ENCODE measurements around the gene CBLL1. TPM values are rescaled to one million over a fixed set of nuclear protein-coding genes. Genes with fewer than 3 reads are reported as not detected.

Gene CBLL1
- total RNA-seq, 1 experiment from 2014 or later = 29.8 TPM

GRCh38 chr7:107754642-107755041 is 10.7 kb downstream of the CBLL1 start:
- Mint-ChIP-seq H3K9me3 (no peaks in the 10 kb centered on the region), H3K4me1 (no peaks in the 10 kb centered on the region), H3K27ac (no peak overlapping the region), H3K36me3 (peaks cover 70% of the 10 kb centered on the region), H3K4me3 (no peak overlapping the region), H3K27me3 (ENCODE audit: low read depth) (no peaks in the 10 kb centered on the region)
- POLR2A ChIA-PET = no interaction called here
- CTCF ChIA-PET = no interaction called here
- no peak for ATAC-seq
- TF ChIP-seq ETV6 (CRISPR knock-in tag; IDR thresholded peaks at IDR 0.05) (no peak), PREB (CRISPR knock-in tag; IDR thresholded peaks at IDR 0.05; ENCODE audit: borderline replicate concordance) (no peak), HMGA2 (CRISPR knock-in tag; IDR thresholded peaks at IDR 0.05) (no peak), ESRRA (CRISPR knock-in tag; IDR thresholded peaks at IDR 0.05; ENCODE audit: borderline replicate concordance) (no peak), ZNF219 (CRISPR knock-in tag; IDR thresholded peaks at IDR 0.05; ENCODE audit: borderline replicate concordance) (no peak), FOXP1 (CRISPR knock-in tag; IDR thresholded peaks at IDR 0.05; ENCODE audit: borderline replicate concordance) (no peak), NR1H2 (CRISPR knock-in tag; IDR thresholded peaks at IDR 0.05) (no peak), SMAD4 (CRISPR knock-in tag; IDR thresholded peaks at IDR 0.05) (no peak), SP1 (CRISPR knock-in tag; conservative IDR thresholded peaks at IDR 0.05) (no peak), ZNF317 (CRISPR knock-in tag; IDR thresholded peaks at IDR 0.05; ENCODE audit: borderline replicate concordance, low read depth) (no peak), KAT7 (CRISPR knock-in tag; IDR thresholded peaks at IDR 0.05; ENCODE audit: borderline replicate concordance) (no peak)
- TF ChIP-seq, protein P1, sequence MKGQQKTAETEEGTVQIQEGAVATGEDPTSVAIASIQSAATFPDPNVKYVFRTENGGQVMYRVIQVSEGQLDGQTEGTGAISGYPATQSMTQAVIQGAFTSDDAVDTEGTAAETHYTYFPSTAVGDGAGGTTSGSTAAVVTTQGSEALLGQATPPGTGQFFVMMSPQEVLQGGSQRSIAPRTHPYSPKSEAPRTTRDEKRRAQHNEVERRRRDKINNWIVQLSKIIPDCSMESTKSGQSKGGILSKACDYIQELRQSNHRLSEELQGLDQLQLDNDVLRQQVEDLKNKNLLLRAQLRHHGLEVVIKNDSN (CRISPR knock-in tag; IDR thresholded peaks at IDR 0.05) = no peak
- TF ChIP-seq, protein P2, sequence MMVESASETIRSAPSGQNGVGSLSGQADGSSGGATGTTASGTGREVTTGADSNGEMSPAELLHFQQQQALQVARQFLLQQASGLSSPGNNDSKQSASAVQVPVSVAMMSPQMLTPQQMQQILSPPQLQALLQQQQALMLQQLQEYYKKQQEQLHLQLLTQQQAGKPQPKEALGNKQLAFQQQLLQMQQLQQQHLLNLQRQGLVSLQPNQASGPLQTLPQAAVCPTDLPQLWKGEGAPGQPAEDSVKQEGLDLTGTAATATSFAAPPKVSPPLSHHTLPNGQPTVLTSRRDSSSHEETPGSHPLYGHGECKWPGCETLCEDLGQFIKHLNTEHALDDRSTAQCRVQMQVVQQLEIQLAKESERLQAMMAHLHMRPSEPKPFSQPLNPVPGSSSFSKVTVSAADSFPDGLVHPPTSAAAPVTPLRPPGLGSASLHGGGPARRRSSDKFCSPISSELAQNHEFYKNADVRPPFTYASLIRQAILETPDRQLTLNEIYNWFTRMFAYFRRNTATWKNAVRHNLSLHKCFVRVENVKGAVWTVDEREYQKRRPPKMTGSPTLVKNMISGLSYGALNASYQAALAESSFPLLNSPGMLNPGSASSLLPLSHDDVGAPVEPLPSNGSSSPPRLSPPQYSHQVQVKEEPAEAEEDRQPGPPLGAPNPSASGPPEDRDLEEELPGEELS (CRISPR knock-in tag; IDR thresholded peaks at IDR 0.05) = no peak
- TF ChIP-seq, protein P3, sequence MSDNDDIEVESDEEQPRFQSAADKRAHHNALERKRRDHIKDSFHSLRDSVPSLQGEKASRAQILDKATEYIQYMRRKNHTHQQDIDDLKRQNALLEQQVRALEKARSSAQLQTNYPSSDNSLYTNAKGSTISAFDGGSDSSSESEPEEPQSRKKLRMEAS (CRISPR knock-in tag; IDR thresholded peaks at IDR 0.05) = no peak
- DNase-seq (ENCODE audit: low spot score) = no peak

DNA sequence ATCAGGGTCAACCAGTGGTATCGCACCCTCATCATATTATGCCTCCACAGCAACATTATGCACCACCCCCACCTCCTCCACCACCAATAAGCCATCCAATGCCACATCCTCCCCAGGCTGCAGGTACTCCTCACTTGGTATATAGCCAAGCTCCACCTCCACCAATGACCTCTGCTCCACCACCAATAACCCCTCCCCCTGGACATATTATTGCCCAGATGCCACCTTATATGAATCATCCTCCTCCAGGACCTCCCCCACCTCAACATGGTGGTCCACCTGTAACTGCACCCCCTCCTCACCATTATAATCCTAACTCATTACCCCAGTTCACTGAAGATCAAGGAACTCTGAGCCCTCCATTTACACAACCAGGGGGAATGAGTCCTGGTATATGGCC is 14.7 kb downstream of the CBLL1 start:
- no peaks in the 10 kb centered on the region for H3K27me3 Mint-ChIP-seq (ENCODE audit: low read depth)
- POLR2A ChIA-PET = no interaction called here
- no peaks in the 10 kb centered on the region for H3K4me1 Mint-ChIP-seq
- DNase-seq (ENCODE audit: low spot score) = no peak
- H3K27ac Mint-ChIP-seq = no peak overlapping the region
- peaks cover 38% of the 10 kb centered on the region for H3K36me3 Mint-ChIP-seq
- CTCF ChIA-PET = no interaction called here
- H3K4me3 Mint-ChIP-seq = no peak overlapping the region
- ATAC-seq = no peak
- no peaks in the 10 kb centered on the region for H3K9me3 Mint-ChIP-seq
- TF ChIP-seq ETV6 (CRISPR knock-in tag; IDR thresholded peaks at IDR 0.05) (no peak), SOX15 (CRISPR knock-in tag; IDR thresholded peaks at IDR 0.05) (no peak), NFYB (CRISPR knock-in tag; conservative IDR thresholded peaks at IDR 0.05; ENCODE audit: low read depth) (no peak), ZNF512 (CRISPR knock-in tag; IDR thresholded peaks at IDR 0.05; ENCODE audit: borderline replicate concordance) (no peak), NFATC4 (CRISPR knock-in tag; IDR thresholded peaks at IDR 0.05) (no peak), SMAD4 (CRISPR knock-in tag; IDR thresholded peaks at IDR 0.05) (no peak), CDX4 (CRISPR knock-in tag; IDR thresholded peaks at IDR 0.05; ENCODE audit: borderline replicate concordance) (no peak), ATF1 (CRISPR knock-in tag; IDR thresholded peaks at IDR 0.05) (no peak), GABPB1 (CRISPR knock-in tag; IDR thresholded peaks at IDR 0.05) (no peak)
- TF ChIP-seq, protein P4, sequence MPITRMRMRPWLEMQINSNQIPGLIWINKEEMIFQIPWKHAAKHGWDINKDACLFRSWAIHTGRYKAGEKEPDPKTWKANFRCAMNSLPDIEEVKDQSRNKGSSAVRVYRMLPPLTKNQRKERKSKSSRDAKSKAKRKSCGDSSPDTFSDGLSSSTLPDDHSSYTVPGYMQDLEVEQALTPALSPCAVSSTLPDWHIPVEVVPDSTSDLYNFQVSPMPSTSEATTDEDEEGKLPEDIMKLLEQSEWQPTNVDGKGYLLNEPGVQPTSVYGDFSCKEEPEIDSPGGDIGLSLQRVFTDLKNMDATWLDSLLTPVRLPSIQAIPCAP (CRISPR knock-in tag; IDR thresholded peaks at IDR 0.05) = no peak
- TF ChIP-seq, protein P5, sequence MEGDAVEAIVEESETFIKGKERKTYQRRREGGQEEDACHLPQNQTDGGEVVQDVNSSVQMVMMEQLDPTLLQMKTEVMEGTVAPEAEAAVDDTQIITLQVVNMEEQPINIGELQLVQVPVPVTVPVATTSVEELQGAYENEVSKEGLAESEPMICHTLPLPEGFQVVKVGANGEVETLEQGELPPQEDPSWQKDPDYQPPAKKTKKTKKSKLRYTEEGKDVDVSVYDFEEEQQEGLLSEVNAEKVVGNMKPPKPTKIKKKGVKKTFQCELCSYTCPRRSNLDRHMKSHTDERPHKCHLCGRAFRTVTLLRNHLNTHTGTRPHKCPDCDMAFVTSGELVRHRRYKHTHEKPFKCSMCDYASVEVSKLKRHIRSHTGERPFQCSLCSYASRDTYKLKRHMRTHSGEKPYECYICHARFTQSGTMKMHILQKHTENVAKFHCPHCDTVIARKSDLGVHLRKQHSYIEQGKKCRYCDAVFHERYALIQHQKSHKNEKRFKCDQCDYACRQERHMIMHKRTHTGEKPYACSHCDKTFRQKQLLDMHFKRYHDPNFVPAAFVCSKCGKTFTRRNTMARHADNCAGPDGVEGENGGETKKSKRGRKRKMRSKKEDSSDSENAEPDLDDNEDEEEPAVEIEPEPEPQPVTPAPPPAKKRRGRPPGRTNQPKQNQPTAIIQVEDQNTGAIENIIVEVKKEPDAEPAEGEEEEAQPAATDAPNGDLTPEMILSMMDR (IDR thresholded peaks at IDR 0.05) = no peak

All from WTC11 (cell line).